HG03025 (cell line): ENCODE results near the gene RAB6A.
"Not testable (repeated sequence)": the region's sequence is repeated elsewhere in the genome, so short reads cannot be mapped to it uniquely, and the experiment has no call there.

ENCODE experiments used
- ATAC-seq: cut with Tn5 transposase; IDR thresholded peaks from one replicate; pipeline ENCODE4 v1.9.1; 2021; ENCODE audit warnings: mild to moderate bottlenecking, moderate library complexity; ENCODE audit not compliant: unreplicated experiment, low FRiP score

RAB6A gene

DNA sequence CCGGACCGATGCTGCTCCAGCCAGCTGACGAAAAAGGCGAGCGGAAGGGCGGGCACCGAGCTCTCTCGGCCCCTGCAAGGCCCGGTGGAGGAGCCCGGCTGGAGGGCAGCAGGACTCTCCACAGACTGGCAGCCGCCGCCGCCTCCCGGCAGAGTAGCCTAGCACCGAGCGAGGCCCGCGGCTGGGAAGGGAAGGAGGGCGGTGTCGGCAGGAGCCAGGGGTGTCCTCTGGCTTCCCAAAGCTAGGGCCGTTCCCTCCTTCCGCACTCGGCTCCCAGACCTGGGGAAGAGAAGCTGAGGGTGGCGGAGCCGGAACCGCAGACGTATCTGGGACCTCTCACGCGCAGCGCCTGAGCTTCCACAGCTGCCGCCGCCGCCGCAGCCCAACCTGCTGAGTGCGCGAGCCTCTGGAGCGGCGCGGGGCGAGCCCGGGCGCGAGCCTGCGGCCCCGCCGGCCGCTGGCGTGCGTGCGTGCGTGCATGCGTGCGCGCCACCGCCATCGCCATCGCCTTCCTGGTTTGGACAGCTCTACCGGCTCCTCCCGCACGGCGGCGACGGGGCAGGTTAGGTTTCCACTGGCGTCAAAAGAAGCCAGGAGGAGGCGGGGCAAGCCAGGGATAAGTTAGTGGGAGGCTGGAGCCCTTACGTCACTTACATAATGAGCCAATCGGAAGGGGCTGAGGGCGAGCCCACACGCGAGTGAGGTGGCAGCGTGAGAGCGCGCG is at the start of gene RAB6A:
TSS of gene RAB6A (minus strand) at position 396 of the 724 bp plus-strand sequence. CDS start 439 bp downstream, outside the sequence.
- ATAC-seq = peak; percentile 93

DNA sequence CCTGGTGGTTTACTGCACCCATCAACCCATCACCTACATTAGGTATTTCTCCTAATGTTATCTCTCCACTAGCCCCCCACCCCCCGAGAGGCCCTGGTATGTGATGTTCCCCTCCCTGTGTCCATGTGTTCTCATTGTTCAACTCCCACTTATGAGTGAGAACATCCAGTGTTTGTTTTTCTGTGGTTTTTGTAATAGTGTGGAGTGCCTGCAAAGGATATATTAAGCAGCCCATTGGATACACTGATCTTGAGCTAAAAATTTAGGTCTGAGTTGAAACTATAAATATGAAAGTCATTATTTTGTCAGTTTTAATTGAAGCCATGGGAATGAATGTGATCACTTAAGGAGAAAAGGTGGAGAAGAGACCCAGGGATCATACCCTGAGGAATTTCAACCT is 49.8 kb upstream of the RAB6A start:
- ATAC-seq = no peak

DNA sequence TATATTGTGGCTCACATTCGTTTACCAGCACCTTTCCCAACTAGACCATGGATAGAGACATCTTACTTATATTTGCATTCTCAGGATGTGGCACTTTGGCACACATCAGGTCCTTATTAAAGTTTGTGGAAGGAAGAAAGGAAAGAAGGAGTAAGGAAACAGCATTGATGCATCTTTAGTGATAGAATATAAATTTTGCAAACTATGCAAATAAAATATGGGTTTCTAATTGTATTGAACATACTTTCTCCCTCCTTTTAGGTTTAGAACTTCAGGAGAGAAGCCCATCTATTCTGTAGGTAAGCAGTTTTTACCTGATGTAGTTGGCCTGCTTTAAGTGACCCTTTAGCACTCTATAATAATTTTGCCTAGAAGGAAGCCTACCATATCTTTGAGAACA is 47.2 kb upstream of the RAB6A start:
- no peak for ATAC-seq

DNA sequence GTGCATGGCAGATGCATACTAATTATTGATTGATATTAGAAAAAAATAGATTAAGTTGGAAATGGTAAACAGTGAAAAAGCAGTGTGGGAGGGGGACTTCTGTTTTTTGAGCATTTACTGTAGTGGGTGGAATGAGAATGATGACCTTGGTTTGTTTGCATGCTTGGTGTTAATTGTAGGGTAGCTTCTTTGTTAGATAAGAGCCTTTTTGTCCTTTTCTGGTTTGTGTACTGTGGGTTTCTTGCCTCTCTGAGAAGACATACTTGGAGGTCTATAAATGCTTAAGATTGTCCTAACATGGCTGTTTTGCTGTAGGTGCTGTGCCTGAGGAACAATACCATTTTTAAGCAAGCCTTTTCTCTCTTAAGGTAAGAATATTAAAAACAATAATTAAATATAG is 43.8 kb upstream of the RAB6A start:
- no peak for ATAC-seq

DNA sequence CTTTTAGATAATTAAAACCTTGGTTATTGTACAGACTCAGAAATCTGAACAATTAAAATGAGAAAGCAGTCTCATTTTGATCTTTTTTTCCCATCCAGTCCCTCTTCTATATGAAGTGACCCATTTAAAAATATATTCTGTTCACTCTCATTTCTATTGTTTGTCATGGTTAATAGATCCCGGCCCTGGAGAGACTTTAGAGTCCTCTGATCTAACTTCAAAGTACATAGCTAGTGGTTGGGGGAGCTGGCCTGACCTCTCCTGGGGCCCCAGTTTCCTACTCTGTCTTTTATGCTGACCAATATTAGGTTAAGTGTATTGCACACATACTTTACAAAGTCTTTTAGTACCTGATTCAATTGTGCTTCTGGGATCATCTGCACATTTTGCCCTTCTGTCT is 40.3 kb upstream of the RAB6A start:
- no peak for ATAC-seq

DNA sequence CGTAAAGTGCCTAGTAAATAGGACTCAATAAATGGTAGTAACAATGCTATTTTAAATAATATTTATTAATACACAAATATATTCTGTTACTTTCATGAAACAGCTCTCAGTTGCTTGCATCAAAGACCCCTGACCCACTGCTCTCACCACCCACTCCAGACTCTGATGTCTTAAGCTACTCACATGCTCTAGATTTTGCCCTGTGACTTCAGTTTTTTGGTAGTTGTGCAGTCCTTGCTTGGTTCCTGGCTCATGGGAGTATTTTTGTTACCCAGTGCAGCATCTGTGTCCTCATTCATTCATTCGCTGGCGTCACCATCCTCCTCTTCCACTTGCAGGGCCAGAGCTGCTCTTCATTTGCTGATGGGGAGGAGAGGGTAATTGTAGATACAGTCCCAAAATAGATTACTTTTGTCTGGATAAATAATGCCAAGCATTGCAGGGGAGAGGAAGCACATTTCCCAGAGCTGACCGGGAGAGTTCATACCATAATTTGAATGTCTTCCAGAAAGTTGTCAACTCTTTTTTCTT is 39.5 kb upstream of the RAB6A start:
- ATAC-seq = no peak

DNA sequence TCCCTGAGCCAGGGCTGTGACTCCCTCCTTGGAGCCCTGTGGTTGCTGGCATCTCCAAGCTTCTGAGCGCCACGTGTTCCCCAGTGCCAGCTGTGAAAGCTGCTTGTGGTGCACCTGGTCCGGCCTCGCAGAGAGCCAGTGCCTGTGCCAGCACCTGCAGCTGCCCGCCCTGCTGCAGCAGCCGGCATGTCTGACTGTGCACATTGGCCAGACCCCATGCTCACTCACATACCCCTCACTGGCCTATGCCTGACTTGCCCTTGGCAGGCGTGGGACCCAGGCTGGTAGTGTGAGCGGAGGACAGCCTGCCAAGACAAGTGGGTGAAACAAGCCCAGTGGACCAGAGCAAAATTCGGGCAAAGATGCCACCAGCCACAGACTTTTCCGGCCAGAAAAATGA is 36.6 kb upstream of the RAB6A start:
- ATAC-seq = no peak

DNA sequence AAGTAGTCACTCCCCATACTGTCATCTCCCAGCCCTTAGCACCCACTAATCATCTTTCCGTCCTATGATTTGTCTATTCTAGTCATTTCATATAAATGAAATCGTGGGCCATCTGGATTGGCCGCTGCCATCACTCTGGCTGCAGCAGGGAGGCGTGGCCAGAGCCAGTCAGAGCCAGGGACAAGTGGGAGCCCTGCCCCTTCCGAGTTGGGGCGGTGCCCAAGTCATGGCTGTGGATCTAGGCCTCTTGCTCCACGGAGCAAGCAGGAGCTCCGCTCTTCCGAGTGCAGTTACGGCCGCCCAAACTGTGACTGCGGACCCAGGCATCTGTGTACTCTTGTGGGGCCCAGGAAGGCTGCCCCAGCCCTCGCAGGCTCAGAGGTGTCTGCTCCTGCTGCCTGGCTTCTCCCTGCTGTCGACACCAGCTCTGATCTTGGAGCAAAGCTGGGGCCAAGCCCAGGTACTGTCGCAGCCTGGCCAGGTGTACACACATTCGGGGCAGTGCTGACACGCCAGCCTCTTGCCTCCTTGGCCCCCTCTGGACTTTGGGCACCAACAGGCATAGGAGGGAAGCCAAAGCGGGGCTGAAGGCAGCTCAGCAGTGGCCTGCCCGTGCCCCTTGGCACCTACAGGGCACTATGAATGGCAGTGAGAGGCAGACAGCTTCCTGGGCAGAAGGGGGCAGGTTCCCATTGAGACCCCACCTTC is 35.2 kb upstream of the RAB6A start:
- ATAC-seq = no peak

DNA sequence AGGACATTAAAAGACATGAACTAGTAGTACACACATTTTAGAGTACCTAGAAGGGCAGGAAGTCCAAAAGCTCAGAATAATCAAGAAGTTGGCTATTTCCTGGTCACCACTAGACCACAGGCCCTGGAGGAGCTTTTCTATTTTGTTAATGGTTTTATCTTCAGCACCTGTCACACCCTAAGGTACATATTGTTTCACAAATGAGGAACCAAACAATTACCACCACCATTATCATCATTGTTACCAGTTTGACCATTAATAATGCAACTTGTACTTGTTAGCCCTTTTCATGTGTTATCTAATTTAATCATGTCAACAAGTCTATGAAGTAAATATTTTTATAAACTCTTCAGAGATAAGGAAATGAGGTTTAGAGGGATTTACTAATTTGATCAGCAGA is 31.7 kb upstream of the RAB6A start:
- no peak for ATAC-seq

DNA sequence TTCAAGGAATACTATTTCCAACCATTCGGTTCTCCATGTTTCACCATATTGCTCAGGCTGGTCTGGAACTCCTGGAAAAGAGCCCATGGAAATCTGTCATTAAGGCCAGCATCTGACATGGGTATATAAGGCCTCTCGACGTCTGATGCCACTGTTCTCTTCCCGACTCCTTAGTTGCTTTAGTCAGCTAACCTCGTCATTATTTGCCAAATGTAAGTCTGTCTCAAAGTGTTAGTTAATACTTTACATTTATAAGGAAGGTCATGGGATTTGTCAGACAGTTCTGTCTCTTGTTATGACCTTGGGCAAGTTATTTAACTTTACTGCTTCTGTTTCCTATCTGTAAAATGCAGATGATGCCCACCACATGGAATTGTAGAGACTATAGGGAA is 28.4 kb upstream of the RAB6A start:
- no peak for ATAC-seq

DNA sequence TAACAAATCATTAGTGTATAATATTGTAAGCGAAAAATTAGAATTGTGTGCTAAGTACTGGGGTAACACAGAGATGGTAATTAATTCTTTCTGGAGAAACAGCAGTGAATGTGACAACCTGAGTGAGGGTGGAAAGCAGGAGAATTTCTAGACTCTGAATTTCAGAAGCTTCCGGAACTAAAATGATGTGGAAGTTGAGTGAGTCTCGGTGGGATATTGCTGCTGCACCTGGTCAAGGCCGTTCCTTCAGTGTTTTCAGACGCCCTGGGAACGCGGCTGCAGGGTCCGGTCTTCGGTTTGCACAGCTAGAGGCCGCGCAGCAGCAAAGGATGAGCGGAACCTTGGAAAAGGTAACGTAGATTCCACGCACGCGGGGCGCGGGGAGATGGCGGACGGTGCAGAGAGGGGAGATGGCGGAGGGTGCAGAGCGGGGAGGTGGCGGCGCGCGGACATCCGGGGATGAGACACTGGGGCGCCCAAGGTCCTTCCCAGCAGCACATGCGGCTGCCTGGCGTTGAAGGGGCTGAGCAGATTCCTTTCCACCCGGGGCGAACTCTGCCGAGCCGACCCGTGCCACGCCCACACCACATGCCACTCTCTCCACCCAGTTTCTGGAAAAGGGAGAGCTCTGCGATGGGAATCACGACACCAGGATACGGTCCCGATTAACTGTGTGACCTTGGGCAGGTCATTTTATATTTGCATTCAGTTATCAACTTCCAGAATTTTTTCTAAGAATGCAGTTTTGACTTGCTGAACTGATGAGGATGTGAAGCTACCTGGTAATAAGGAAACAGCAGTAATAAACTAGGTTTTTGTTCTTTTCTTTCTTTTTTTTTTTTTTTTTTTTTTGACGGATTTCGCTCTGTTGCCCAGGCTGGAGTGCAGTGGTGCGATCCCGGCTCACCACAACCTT is 27.0 kb upstream of the RAB6A start, which contains the start of gene MRPL48:
TSS of gene MRPL48 (plus strand) at position 232 of the 916 bp plus-strand sequence. CDS start at position 330, 98 bp downstream.
- peak; percentile 88 for ATAC-seq

DNA sequence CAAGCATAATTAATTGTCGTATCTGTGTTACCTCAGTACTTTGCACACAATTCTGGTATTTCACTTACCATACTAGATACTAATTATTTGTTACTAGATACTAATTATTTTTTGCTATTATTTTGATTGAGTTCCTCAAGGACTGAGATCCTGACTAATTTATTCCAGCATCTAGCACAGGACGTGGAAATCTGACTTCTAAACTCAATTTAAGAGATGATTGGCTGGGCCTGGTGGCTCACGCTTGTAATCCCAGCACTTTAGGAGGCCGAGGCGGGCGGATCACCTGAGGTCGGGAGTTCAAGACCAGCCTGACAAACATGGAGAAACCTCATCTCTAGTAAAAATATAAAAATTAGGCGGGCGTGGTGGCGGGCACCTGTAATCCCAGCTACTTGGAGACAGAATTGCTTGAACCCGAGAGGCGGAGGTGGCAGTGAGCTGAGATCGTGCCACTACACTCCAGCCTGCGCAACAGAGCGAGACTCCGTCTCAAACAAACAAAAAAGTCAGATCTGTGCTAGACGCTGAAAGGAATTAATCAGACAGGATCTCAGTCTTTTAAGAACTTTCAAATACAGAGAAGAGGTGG is 26.3 kb upstream of the RAB6A start:
- no peak for ATAC-seq

DNA sequence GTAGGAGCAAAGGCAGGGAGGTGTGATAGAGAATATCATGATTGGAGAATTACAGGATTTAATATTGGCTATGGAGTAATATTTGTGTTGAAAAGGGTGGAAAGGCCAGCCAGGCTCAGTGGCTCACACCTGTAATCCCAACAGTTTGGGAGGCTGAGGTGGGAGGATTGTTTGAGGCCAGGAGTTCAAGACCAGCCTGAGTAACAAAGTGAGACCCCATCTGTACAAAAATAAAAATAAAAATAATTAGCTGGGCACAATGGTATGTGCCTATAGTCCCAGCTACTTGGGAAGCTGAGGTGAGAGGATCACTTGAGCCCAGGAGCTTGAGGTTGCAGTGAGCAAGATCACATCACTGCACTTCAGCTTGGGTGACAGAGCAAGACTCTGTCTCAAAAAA is 24.6 kb upstream of the RAB6A start:
- not testable (repeated sequence) for ATAC-seq

DNA sequence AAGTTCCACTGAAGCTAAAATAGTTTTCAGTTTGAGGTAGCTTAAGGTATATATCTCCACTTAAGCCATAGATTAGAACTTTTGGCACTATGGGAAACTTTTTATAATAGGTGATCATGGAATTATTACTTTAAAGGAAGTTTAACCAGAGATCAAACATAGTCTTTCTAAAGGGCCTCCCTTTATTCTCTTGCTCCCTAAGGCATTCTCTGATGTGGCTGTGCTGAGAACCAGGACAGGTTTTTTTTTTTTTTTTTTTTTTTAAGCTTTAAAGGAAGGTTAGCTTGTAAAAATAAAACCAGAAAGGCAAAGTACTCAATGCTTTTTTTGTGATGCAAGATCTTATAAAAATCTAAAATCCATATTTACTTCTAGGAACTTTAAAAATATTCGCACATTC is 23.9 kb upstream of the RAB6A start:
- ATAC-seq = no peak

DNA sequence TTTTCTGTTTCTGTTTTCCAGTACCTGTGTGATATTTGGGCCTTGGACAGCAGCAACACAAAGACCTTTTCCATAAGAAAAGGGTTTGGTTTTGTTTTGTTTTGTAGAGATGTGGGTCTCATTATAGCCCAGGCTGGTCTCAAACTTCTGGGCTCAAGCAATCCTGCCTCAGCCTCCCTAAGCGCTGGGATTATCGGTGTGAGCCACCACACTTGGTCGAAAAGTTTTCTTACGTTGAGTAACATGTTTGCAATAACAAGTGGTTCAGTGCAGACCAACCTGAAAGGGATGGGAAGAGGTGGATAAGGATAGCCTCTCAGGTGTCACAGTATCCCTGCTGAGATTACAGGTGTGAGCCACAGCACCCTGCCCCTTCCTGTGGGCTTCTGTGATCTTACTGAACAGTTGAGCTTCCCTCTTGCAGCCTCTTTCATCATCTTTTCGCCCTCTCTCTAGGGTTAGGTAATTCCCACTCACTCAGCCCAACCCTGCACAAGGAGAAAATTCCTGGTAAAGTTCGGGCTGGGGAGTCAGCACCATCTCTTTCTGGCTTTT is 23.3 kb upstream of the RAB6A start:
- no peak for ATAC-seq

DNA sequence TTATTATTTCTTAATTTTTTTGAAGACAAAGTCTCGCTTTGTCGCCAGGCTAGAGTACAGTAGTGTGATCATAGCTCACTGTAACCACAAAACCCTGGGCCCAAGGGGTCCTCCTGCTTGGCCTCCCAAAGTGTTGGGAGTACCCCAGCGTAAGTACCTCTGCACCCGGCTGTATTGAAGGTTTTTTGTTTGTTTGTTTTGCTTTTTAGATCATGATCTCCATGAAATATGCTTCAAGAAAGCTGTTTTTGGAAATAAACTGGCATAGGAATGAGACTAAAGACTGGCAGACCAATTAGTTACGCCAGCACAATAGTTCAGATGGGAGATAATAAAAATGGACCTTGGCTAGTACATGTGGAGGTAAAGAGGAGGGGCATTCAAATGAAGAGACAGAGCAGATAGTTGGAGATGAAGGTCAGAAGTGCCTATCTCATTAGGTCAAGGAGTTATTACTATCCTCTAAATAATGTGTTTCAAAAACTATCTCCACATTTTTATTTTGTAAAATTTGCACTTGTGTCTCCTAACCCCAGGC is 22.7 kb upstream of the RAB6A start:
- ATAC-seq = no peak

DNA sequence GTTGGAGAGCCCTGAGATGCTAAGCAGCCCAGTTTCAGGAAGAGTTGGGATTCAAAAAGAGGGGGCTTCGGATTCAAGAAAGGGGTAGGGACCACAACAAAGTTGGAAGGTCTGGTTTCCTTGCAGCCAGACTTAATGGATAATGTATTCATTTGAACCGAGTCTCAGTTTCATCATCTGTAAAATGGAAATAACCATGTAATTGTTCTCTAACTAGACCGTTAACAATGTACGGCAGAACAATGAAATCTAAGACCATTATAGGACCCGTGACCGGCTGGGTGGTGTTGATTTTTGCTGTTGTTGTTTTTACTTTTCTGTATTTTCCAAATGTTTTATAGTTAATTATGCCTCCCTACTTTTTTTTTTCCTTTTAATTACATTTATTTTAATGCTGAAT is 20.4 kb upstream of the RAB6A start:
- ATAC-seq = no peak

DNA sequence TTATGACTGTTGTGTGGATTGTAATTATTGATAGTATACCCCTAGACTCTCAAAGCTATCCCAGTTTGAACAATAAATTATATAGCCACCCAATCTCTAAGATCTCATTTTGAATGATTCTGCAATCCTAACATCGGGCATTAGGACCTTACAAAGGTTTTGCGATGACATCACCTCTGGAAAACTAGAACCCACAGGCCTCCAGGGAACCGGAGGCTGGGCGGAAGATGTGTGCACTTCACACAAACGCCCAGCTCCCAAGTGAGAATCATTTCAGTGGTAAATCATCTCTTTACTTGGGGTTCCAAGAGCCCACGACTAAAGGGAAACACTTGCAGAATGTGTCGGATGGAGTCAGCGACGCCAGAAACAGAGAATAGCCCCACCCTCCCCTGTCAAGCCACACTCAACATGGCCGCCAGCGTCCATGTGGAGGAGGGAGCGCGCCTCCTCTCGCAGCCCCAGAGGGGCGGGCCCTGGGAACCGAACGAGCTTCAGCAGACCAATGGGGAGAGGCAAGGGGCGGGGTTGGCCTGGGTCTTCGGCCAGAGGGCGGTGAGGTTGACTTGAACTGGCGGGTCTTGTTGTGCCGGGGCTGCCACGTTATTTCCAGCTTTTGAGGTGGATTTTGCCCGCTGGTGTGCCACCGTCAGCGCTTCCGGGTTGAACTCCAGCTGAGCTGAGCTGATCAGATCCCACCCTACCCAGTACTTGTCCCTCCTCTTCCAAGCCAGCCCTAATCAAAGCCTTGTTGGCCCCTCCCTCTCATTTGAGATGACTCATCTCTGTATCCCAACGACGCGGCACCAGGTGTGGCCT is 18.4 kb upstream of the RAB6A start:
- peak; percentile 97 for ATAC-seq

DNA sequence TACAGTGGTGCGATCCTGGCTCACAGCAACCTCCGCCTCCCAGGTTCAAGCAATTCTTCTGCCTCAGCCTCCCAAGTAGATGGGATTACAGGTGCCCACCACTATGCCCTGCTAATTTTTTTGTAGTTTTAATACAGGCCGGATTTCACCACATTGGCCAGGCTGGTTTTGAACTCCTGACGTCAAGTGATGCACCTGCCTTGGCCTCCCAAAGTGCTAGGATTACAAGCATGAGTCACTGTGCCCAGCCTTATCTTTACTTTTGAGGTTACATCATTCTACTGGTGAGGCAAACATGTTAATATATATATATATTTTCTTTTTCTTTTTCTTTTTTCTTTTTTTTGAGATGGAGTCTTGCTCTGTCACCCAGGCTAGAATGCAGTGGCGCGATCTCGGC is 9.9 kb upstream of the RAB6A start:
- not testable (repeated sequence) for ATAC-seq
